Activated T-helper 1 cell treated with anti-CD3 and anti-CD28 coated beads, Interleukin-12 subunit alpha, Interleukin-12 subunit beta, Interleukin-2, Interleukin-4 antibody, amounts not matched to agents 30 ng/mL and 10 ng/mL and 1 ng/mL, durations not matched to agents 14 hours and 24 hours and 36 hours (primary cell): ENCODE data around the gene DAAM1. TPM values are rescaled to one million over a fixed set of nuclear protein-coding genes. Genes with fewer than 3 reads are reported as not detected.

ENCODE experiments used
- DNase-seq: peaks from one replicate; pipeline ENCODE4 v3.0.0; 2021; ENCODE audit warnings: low spot score
- H3K27ac Mint-ChIP-seq: one replicate; pipeline ENCODE4 v1.8.0; 2021; ENCODE audit warnings: mild to moderate bottlenecking, mixed read lengths
- H3K27me3 Mint-ChIP-seq: one replicate; pipeline ENCODE4 v1.8.0; 2022; ENCODE audit warnings: mild to moderate bottlenecking, moderate library complexity, mixed read lengths; ENCODE audit not compliant: insufficient read depth
- H3K36me3 Mint-ChIP-seq: one replicate; pipeline ENCODE4 v1.8.0; 2021; ENCODE audit warnings: low read depth, mixed read lengths
- H3K4me1 Mint-ChIP-seq: one replicate; pipeline ENCODE4 v1.8.0; 2021; ENCODE audit warnings: low read depth, mixed read lengths
- H3K4me3 Mint-ChIP-seq: one replicate; pipeline ENCODE4 v1.8.0; 2021; ENCODE audit warnings: mild to moderate bottlenecking, moderate library complexity, mixed read lengths
- H3K9me3 Mint-ChIP-seq: one replicate; pipeline ENCODE4 v1.8.0; 2021; ENCODE audit warnings: mixed read lengths
- intact Hi-C: fragments of 100-400 bp; cut with micrococcal nuclease; formaldehyde crosslinking; loops from one replicate; pipeline ENCODE4 v1.15.1; 2024
- total RNA-seq: library from RNA; stranded (reverse); gene quantifications from 2 replicates; pipeline ENCODE4 v1.2.3, GENCODE V29; 2022

DAAM1 gene
- total RNA-seq, 1 donor from 2014 or later = 4.2 TPM

GRCh38 chr14:59274991-59275391, 86.5 kb downstream of the DAAM1 start:
- H3K27ac Mint-ChIP-seq = no peak overlapping the region
- H3K27me3 Mint-ChIP-seq = peaks cover 3% of the 10 kb centered on the region
- no peak overlapping the region for H3K4me3 Mint-ChIP-seq
- peaks cover 23% of the 10 kb centered on the region for H3K4me1 Mint-ChIP-seq
- DNase-seq = no peak
- H3K36me3 Mint-ChIP-seq = peaks cover 1% of the 10 kb centered on the region
- intact Hi-C loops = loop anchor here (1.0 to 5.0 kb wide), 6 partner anchors 8 to 207 kb away; partner anchors contain the start of genes DAAM1, JKAMP and L3HYPDH
- no peaks in the 10 kb centered on the region for H3K9me3 Mint-ChIP-seq

GRCh38 chr14:59275668-59276067, 87.2 kb downstream of the DAAM1 start:
- H3K9me3 Mint-ChIP-seq = no peaks in the 10 kb centered on the region
- H3K4me3 Mint-ChIP-seq = no peak overlapping the region
- no peak overlapping the region for H3K27ac Mint-ChIP-seq
- peaks cover 3% of the 10 kb centered on the region for H3K27me3 Mint-ChIP-seq
- DNase-seq = no peak
- H3K4me1 Mint-ChIP-seq = peaks cover 23% of the 10 kb centered on the region
- intact Hi-C loops = loop anchor here (1.0 to 5.0 kb wide), 6 partner anchors 8 to 207 kb away; partner anchors contain the start of genes DAAM1, JKAMP and L3HYPDH
- peaks cover 1% of the 10 kb centered on the region for H3K36me3 Mint-ChIP-seq

GRCh38 chr14:59276235-59276634, 87.8 kb downstream of the DAAM1 start:
- DNase-seq = no peak
- Mint-ChIP-seq H3K36me3 (peaks cover 1% of the 10 kb centered on the region), H3K9me3 (no peaks in the 10 kb centered on the region), H3K27ac (no peak overlapping the region), H3K27me3 (peaks cover 5% of the 10 kb centered on the region), H3K4me1 (peaks cover 23% of the 10 kb centered on the region), H3K4me3 (no peak overlapping the region)
- intact Hi-C loops = loop anchor here (5.0 kb wide), 1 partner anchor 206 kb away; the partner anchor contains the start of genes JKAMP and L3HYPDH

GRCh38 chr14:59277659-59278058, 89.2 kb downstream of the DAAM1 start:
- intact Hi-C loops = loop anchor here (5.0 kb wide), 1 partner anchor 205 kb away; the partner anchor contains the start of genes JKAMP and L3HYPDH
- H3K4me3 Mint-ChIP-seq = no peak overlapping the region
- no peaks in the 10 kb centered on the region for H3K9me3 Mint-ChIP-seq
- peaks cover 5% of the 10 kb centered on the region for H3K27me3 Mint-ChIP-seq
- peaks cover 23% of the 10 kb centered on the region for H3K4me1 Mint-ChIP-seq
- peaks cover 1% of the 10 kb centered on the region for H3K36me3 Mint-ChIP-seq
- DNase-seq = no peak
- H3K27ac Mint-ChIP-seq = no peak overlapping the region

- H3K4me1 Mint-ChIP-seq = peaks cover 23% of the 10 kb centered on the region
- no peaks in the 10 kb centered on the region for H3K9me3 Mint-ChIP-seq
- H3K27ac Mint-ChIP-seq = no peak overlapping the region
- H3K27me3 Mint-ChIP-seq = peaks cover 5% of the 10 kb centered on the region
- peaks cover 1% of the 10 kb centered on the region for H3K36me3 Mint-ChIP-seq
- intact Hi-C loops = loop anchor here (5.0 kb wide), 1 partner anchor 204 kb away; the partner anchor contains the start of genes JKAMP and L3HYPDH
- H3K4me3 Mint-ChIP-seq = no peak overlapping the region
- DNase-seq = no peak
These were observed 89.6 kb downstream of the DAAM1 start for GRCh38 chr14:59278111-59278510.

DNA sequence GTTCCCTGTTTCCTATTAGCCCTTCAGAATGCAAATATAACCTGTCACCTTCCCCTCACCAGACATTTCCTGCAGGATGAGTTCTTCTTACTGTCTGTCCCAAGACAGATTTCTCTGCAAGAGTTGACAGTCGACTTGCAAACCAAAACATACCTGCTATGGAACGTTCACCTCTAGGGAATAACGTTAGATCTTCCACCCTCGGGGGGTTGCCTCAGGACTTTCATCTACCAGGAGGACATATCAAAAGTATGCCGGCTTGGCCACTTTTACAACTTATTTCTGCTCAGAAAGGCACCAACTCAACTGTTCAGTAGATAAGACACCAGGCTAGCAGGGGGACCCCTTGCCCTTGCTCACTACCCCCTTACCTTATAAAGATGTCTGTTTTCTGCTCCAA, 92.5 kb downstream of the DAAM1 start:
- H3K27me3 Mint-ChIP-seq = peaks cover 5% of the 10 kb centered on the region
- peaks cover 8% of the 10 kb centered on the region for H3K4me1 Mint-ChIP-seq
- no peak overlapping the region for H3K4me3 Mint-ChIP-seq
- H3K9me3 Mint-ChIP-seq = peaks cover 25% of the 10 kb centered on the region
- intact Hi-C loops = no loop called here
- no peak for DNase-seq
- H3K27ac Mint-ChIP-seq = no peak overlapping the region
- H3K36me3 Mint-ChIP-seq = peaks cover 7% of the 10 kb centered on the region

DNA sequence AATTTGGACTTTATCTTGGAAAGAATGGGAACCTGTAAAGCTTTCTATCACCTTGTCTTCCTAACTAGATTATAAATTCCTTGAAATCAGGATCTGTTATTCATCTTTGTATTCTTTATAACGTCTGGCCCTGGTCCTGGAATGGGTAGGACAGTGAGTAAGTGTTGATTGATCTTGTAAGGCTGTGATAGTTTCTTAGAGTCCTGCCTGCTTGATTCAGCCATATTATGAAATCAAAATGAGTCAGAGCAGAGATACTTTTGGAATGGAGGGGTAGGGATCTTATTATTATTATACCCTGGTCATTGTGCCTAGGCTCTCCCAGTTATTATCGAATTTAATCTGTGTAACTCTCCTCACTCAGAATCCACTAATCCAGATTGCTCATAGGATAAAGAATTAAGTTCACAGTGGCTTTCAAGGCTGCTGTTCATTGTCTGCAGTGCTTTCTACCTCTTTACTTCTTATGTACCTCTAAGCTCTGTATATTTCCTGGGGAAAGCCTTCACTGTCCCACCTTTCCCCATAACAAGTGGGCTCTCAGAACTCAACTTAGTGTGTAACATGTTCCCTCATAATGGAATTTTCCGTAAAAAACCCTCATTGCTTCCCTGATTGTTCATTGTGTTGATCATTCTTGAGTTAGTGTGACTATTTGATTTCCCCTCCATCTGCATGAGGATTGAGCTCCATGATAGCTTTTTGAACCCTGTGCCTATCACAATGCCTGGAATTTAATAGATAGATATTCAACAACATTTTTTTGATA, 93.3 kb downstream of the DAAM1 start:
- DNase-seq = no peak
- intact Hi-C loops = no loop called here

GRCh38 chr14:59282378-59282765, 93.9 kb downstream of the DAAM1 start:
- intact Hi-C loops = no loop called here
- peaks cover 10% of the 10 kb centered on the region for H3K4me1 Mint-ChIP-seq

More for the DNA sequence above, 93.3 kb downstream of the DAAM1 start:
- peaks cover 7% of the 10 kb centered on the region for H3K36me3 Mint-ChIP-seq
- H3K4me1 Mint-ChIP-seq = peaks cover 5% of the 10 kb centered on the region
- H3K9me3 Mint-ChIP-seq = peaks cover 27% of the 10 kb centered on the region
- peaks cover 5% of the 10 kb centered on the region for H3K27me3 Mint-ChIP-seq
- no peak overlapping the region for H3K27ac Mint-ChIP-seq
- H3K4me3 Mint-ChIP-seq = no peak overlapping the region

DNA sequence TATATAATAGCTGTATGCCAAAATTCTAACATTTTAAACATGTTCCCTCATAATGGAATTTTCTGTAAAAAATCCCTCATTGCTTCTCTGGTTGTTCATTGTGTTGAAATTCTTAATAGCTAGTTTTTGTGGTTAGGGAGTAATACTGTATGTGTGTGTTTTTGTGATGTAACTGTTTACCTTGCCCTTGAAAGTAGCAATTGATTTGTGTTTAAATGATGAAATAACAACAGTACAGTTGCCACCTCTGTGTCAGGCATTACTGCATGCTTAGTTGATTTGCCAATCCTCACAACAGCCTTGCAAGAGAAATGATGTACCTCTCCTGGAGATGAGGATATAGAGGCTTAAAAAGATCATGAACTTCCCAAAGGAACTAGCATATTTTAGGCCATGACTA, 94.9 kb downstream of the DAAM1 start:
- Mint-ChIP-seq H3K9me3 (peaks cover 28% of the 10 kb centered on the region), H3K4me3 (no peak overlapping the region), H3K27me3 (peaks cover 5% of the 10 kb centered on the region), H3K27ac (no peak overlapping the region), H3K4me1 (peaks cover 20% of the 10 kb centered on the region), H3K36me3 (peaks cover 7% of the 10 kb centered on the region)
- DNase-seq = no peak
- intact Hi-C loops = no loop called here

More at GRCh38 chr14:59282378-59282765, 93.9 kb downstream of the DAAM1 start:
- no peak overlapping the region for H3K4me3 Mint-ChIP-seq
- H3K27ac Mint-ChIP-seq = no peak overlapping the region
- no peak for DNase-seq
- peaks cover 5% of the 10 kb centered on the region for H3K27me3 Mint-ChIP-seq
- H3K36me3 Mint-ChIP-seq = peaks cover 7% of the 10 kb centered on the region
- H3K9me3 Mint-ChIP-seq = peaks cover 27% of the 10 kb centered on the region

DNA sequence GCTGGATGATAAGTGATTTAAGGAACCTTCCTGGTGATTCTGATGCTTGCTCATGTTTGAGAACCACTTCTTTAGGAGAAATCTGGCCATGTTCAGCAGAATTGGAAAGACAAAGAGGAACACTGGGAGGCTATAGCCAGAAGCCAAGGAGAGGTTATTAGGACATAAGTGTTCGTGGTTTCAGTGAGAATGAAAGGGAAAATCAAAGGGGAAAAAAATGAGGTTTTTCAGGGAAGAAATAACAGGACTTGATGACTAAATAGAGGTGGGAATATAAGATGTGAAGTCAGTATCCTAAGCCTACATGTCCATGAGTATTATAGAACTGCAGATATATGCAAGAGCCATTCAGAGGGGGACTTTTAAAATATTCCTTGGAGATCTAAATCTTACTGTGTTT, 95.6 kb downstream of the DAAM1 start:
- intact Hi-C loops = no loop called here
- Mint-ChIP-seq H3K9me3 (peaks cover 31% of the 10 kb centered on the region), H3K4me3 (no peak overlapping the region), H3K27me3 (peaks cover 3% of the 10 kb centered on the region), H3K27ac (no peak overlapping the region), H3K4me1 (peaks cover 23% of the 10 kb centered on the region), H3K36me3 (peaks cover 6% of the 10 kb centered on the region)
- DNase-seq = no peak

GRCh38 chr14:59292028-59292427, 103.6 kb downstream of the DAAM1 start:
- H3K36me3 Mint-ChIP-seq = peaks cover 15% of the 10 kb centered on the region
- no peak overlapping the region for H3K4me3 Mint-ChIP-seq
- H3K4me1 Mint-ChIP-seq = peaks cover 28% of the 10 kb centered on the region
- peaks cover 4% of the 10 kb centered on the region for H3K9me3 Mint-ChIP-seq
- no peak for DNase-seq
- no peaks in the 10 kb centered on the region for H3K27me3 Mint-ChIP-seq
- intact Hi-C loops = no loop called here
- no peak overlapping the region for H3K27ac Mint-ChIP-seq

DNA sequence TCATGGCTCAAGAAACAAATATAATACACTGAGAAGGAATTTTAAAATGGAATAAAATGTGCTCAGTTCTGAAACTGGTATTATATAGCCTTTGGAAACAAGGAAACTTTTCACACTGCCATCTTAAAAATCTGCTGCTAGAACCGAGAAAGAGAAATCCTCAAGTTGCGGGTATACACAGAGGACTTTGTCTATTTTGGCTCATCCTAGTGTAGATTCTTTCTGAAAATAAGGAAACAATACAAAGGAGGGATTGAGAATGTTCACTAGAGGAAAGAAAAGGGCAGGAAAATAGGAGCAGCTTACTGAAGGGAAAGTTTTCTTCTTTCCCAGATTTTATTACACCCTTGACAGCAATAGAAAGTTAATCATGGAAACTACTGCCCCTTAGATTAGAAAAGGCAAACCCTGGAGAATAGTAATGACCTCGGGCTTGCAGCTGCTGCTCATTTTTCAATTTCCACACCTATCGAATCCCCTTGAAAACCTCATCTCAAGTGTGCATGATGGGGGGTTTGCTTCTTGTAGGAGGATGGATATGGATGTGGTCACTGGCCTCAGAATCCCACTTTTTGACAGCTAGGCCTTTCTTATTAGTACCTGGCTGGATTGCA, 104.6 kb downstream of the DAAM1 start:
- no peak for DNase-seq
- Mint-ChIP-seq H3K9me3 (peaks cover 4% of the 10 kb centered on the region), H3K27ac (no peak overlapping the region), H3K4me1 (peaks cover 28% of the 10 kb centered on the region), H3K27me3 (no peaks in the 10 kb centered on the region), H3K4me3 (no peak overlapping the region), H3K36me3 (peaks cover 15% of the 10 kb centered on the region)
- intact Hi-C loops = no loop called here
